DMS53 (cell line): ENCODE data around the gene UNC5B.

Experiments
- DNase-seq: peaks from one replicate; lab custom pipeline; 2025; lab: John Stamatoyannopoulos, UW

Gene UNC5B

GRCh38 chr10:71255550-71255807 lies 43.1 kb downstream of the UNC5B start:
- DNase-seq, result no peak

GRCh38 chr10:71255808-71256660 lies 43.7 kb downstream of the UNC5B start:
- no peak for DNase-seq

GRCh38 chr10:71256661-71257318 lies 44.4 kb downstream of the UNC5B start:
- no peak for DNase-seq

- no peak for DNase-seq
Observed at GRCh38 chr10:71257319-71257997, 45.1 kb downstream of the UNC5B start.

DNA sequence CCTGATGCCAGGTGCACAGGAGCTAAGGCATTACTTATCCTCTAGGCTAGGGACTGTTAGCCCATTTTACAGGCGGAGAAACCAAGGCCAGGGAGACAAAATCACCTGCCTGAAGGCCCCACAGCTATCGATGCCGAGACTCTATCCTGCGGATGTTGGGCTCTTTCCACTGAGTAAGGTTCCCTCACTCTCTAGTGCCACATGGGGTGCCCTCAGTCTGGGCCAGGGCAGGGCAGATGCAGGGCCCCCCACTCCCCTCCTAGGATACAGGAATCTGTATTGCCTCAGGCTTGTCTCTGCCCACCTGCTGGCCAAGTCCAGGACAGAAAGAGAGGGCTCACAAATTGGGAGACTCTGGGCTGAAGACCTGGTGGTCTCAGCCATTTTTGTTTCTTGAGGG lies 45.7 kb downstream of the UNC5B start:
- DNase-seq, result no peak

DNA sequence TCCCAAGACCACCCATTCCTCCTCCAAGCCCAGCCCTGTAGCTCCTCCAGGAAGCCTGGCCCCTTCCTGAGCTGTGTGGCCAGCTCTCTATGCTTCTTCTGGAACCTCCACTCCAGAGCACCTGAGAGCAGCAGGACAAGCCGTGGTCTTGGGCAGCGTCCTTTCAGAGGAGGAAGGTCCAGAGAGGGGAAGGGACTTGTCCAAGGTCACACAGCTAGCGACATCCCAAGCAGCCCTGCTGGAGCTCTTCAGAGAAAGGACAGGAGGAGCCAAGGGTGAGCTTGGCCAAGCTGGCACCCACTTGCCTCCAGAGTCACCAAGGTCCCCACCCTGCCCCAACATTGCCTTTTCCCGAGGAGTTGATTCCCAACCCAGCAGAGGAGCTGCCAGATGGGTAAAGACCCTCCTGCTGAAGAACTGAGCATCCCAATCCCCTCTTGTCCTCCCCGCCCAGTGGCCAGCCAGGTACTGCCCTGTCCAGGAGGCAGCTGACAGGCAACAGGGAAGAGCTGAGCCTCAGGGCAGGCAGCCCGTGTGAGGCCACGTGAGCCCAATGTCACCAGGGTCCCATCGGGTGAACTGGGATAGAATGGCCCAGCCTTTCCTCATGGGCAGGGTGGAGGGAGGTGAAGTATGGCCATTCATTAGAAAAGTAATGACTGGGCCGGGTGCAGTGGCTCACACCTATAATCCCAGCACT lies 46.2 kb downstream of the UNC5B start:
- DNase-seq, result no peak

DNA sequence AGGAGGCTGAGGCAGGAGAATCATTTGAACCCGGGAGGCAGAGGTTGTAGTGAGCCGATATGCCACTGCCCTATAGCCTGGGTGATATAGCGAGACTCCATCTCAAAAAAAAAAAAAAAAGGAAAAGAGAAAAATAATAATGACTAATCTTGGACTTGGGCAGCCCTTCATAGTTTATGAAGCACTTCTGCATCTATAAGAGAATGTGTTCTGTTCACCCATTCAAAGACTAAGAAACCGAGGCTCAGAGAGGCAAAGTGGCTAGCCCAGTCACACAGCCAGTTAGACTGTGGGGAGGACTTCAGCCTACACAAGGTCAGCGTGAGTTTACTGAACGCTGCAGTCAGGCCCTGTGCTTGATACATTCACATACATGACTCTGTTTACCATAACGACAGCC lies 46.9 kb downstream of the UNC5B start:
- no peak for DNase-seq

GRCh38 chr10:71259815-71260501 lies 47.6 kb downstream of the UNC5B start:
- DNase-seq, result no peak

- DNase-seq, result no peak
Observed at GRCh38 chr10:71260622-71261325, 48.4 kb downstream of the UNC5B start.

DNA sequence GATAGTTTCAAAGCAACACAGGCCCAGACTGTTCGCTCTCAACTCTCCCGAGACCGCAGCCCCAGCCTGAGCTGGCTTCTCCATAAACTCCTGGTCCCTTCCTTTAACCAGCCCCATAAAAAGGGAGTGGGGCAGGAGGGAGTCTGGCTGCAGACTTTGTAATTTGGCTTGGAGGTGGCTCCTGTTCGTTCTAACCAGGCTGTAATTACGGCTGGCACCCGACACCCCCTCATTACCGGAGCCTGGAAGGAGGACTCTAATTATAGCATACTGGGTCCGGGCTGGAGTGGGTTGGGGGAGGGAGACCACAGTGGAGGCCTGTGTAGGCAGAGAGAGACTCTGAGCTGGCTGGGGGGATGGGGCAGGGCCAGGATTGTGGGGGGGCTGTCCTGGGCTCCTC lies 49.7 kb downstream of the UNC5B start:
- DNase-seq, result no peak

GRCh38 chr10:71262817-71263216 lies 50.4 kb downstream of the UNC5B start:
- no peak for DNase-seq

DNA sequence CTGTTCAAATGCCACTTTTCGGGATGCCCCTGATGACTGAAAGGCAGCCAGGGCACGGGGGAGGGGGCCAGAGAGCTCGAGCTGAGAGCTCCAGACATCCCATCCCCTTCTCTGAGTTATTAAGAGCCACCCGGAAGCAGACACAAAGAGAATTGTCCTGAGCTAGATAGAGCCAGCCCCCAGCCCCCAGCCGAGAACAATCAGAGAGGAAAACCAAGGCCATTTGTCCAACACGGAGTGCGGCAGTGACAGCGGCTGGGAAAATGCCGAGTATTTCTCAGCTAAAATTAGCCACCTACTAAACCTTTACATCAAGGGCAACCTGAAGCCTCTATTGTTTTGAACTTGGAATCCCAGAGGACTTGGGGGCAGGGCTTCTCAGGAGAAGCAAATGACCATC lies 51.0 kb downstream of the UNC5B start:
- no peak for DNase-seq

GRCh38 chr10:71264345-71265200 lies 52.2 kb downstream of the UNC5B start:
- no peak for DNase-seq

DNA sequence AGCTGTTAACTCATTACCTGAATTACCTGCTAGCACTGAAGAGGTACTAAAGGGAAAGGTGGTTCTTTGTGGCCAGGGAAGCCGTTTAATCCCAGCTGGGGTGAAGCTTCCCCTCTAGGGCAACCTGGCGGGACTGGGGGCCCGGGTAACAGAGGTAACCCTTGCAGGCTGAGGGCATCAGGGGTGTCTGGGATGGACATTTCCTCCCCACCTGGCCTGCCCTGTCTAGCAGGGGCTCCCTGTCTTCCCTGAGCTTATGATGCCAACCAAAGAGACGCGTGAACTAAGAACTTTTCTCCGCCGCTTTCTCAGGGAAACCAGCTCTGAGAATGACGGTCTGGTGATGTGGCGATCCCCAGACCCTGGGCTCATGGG lies 52.8 kb downstream of the UNC5B start:
- no peak for DNase-seq

- no peak for DNase-seq
Observed at GRCh38 chr10:71265618-71266146, 53.3 kb downstream of the UNC5B start.

GRCh38 chr10:71266147-71266917 lies 54.0 kb downstream of the UNC5B start:
- peak; percentile 81 for DNase-seq

- no peak for DNase-seq
Observed at GRCh38 chr10:71266918-71267442, 54.6 kb downstream of the UNC5B start.

DNA sequence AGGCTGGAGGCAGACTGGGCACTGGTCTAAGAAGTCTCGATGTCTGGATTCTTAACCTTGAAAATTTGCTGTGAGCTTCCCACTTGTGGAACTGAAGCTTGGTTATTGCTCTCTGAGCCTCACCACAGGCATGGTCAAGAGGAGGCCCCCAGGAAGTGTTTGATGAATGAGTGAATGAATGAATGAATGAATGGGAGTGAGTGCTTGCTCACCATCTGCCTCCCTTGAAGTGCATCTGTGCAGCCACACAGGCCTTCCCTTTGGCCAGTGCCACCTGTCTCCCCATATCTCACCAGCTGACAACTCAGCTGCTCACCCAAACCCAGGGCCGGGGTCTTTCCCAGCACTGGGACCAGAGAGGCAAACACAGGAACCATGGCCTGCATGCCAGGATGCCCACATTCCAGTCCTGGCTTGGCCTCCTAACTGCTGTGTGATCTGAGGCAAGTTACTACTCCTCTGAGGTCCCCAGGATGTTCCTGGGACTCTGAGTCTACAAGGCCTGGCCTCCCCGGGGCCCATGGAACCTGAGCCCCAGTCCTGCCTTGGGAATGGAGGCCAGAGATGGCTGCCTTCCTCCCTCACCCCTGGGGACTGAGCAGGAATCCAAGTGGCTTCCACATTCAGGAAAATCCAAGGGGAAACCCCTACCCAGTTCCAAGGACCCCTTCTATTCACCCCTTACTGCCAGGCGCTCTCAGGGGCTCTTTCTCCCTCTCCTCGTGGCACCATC lies 55.3 kb downstream of the UNC5B start:
- DNase-seq, result no peak
